Neural cell (in vitro differentiated cells): Measurements from ENCODE around the gene LRRC3. TPM values are rescaled to one million over a fixed set of nuclear protein-coding genes. Genes with fewer than 3 reads are reported as not detected.

ENCODE experiments used
- H2AFZ ChIP-seq: fragments of 200-600, 300-800 bp; sonication (generic), shearing (Covaris generic); 2 replicates; pipeline ENCODE4 v1.6.0; 2014; ENCODE audit warnings: low read depth, mild to moderate bottlenecking, antibody characterized with exemption, low read length, moderate library complexity
- H3F3A ChIP-seq: fragments of 200-600 bp; shearing (Covaris generic); 2 replicates; pipeline ENCODE4 v1.6.1; 2016; ENCODE audit warnings: mild to moderate bottlenecking, moderate library complexity, mixed read lengths, antibody characterized with exemption, low read length; ENCODE audit not compliant: insufficient read depth, poor library complexity, severe bottlenecking
- H3K27ac ChIP-seq: fragments of 200-600, 300-800 bp; sonication (generic), shearing (Covaris generic); 2 replicates; pipeline ENCODE4 v1.5.1; 2014; ENCODE audit warnings: mild to moderate bottlenecking, low read length, moderate library complexity
- H3K27me3 ChIP-seq: fragments of 300-800, 200-600 bp; sonication (generic), shearing (Covaris generic); 2 replicates; pipeline ENCODE4 v1.6.0; 2014; ENCODE audit warnings: mild to moderate bottlenecking, low read depth, low read length, moderate library complexity; ENCODE audit not compliant: insufficient read depth
- H3K36me3 ChIP-seq: fragments of 300-800, 200-600 bp; sonication (generic), shearing (Covaris generic); 2 replicates; pipeline ENCODE4 v1.5.1; 2014; ENCODE audit warnings: mild to moderate bottlenecking, antibody characterized with exemption, low read length, moderate library complexity; ENCODE audit not compliant: insufficient read depth
- H3K4me2 ChIP-seq: fragments of 300-800, 200-600 bp; sonication (generic), shearing (Covaris generic); 2 replicates; pipeline ENCODE4 v1.6.0; 2014; ENCODE audit warnings: mild to moderate bottlenecking, low read length
- H3K4me3 ChIP-seq: fragments of 300-800, 200-600 bp; sonication (generic), shearing (Covaris generic); 2 replicates; pipeline ENCODE4 v1.5.1; 2014; ENCODE audit warnings: mild to moderate bottlenecking, low read length, moderate library complexity
- H3K79me2 ChIP-seq: fragments of 200-600 bp; shearing (Covaris generic); replicated peaks from 2 replicates; pipeline ENCODE4 v1.6.0; 2014; ENCODE audit warnings: mild to moderate bottlenecking, low read length, moderate library complexity; ENCODE audit not compliant: insufficient read depth
- H3K9ac ChIP-seq: fragments of 300-800, 200-600 bp; sonication (generic), shearing (Covaris generic); 2 replicates; pipeline ENCODE4 v1.6.1; 2016; ENCODE audit warnings: mild to moderate bottlenecking, low read length, mixed read lengths
- H3K9me2 ChIP-seq: fragments of 200-600 bp; shearing (Covaris generic); 2 replicates; pipeline ENCODE4 v1.6.1; 2016; ENCODE audit warnings: mild to moderate bottlenecking, low read length, mixed read lengths; ENCODE audit not compliant: insufficient read depth
- H3K9me3 ChIP-seq: fragments of 200-600, 300-800 bp; sonication (generic), shearing (Covaris generic); 2 replicates; pipeline ENCODE4 v1.6.1; 2016; ENCODE audit warnings: mild to moderate bottlenecking, mixed run types, low read length, moderate library complexity, mixed read lengths
- H4K20me1 ChIP-seq: fragments of 200-600 bp; shearing (Covaris generic); 2 replicates; pipeline ENCODE4 v1.6.1; 2016; ENCODE audit warnings: mild to moderate bottlenecking, mixed run types; ENCODE audit not compliant: insufficient read depth
- EP300 ChIP-seq: fragments of 450-650 bp; conservative IDR thresholded peaks from 2 replicates; pipeline ENCODE4 v1.6.1; 2014; ENCODE audit warnings: antibody characterized with exemption, mild to moderate bottlenecking, moderate library complexity; ENCODE audit not compliant: poor library complexity, severe bottlenecking
- EZH2 ChIP-seq: fragments of 200-600, 300-800 bp; shearing (Covaris generic), sonication (generic); IDR thresholded peaks from 2 replicates; pipeline ENCODE4 v1.6.1; 2014; ENCODE audit warnings: antibody characterized with exemption, low read length, borderline replicate concordance, mild to moderate bottlenecking; ENCODE audit not compliant: insufficient read depth, poor library complexity, severe bottlenecking
- MXI1 ChIP-seq: fragments of 450-650 bp; conservative IDR thresholded peaks from 2 replicates; pipeline ENCODE4 v1.6.1; 2014; ENCODE audit warnings: antibody characterized with exemption, mild to moderate bottlenecking; ENCODE audit not compliant: poor library complexity, severe bottlenecking
- POLR2AphosphoS5 ChIP-seq: IDR thresholded peaks from 2 replicates; pipeline ENCODE4 v1.6.1; 2012
- RAD21 ChIP-seq: fragments of 450-650 bp; conservative IDR thresholded peaks from 2 replicates; pipeline ENCODE4 v1.6.1; 2014; ENCODE audit warnings: antibody characterized with exemption, mild to moderate bottlenecking, moderate library complexity
- SMC3 ChIP-seq: fragments of 450-650 bp; conservative IDR thresholded peaks from 2 replicates; pipeline ENCODE4 v1.6.1; 2014; ENCODE audit warnings: antibody characterized with exemption, mild to moderate bottlenecking, moderate library complexity; ENCODE audit not compliant: poor library complexity
- TAF1 ChIP-seq: IDR thresholded peaks from 2 replicates; pipeline ENCODE4 v1.6.1; 2012; ENCODE audit warnings: low read depth
- polyA plus RNA-seq: library from polyadenylated mRNA; depleted of rRNA; stranded (reverse); fragments of >200 nt; gene quantifications from 2 replicates; pipeline ENCODE4 v1.2.3, GENCODE V29; 2014
- TF ChIP-seq, protein P1 (sequence below): IDR thresholded peaks from 2 replicates; pipeline ENCODE4 v1.6.1; 2012; ENCODE audit warnings: borderline replicate concordance
- TF ChIP-seq, protein P2 (sequence below): fragments of 450-650 bp; IDR thresholded peaks from 2 replicates; pipeline ENCODE4 v1.5.1; 2014; ENCODE audit warnings: antibody characterized with exemption, mild to moderate bottlenecking, moderate library complexity; ENCODE audit not compliant: poor library complexity, severe bottlenecking

Gene LRRC3
- polyA plus RNA-seq, 1 donor from 2014 or later, result 3.8 TPM

DNA sequence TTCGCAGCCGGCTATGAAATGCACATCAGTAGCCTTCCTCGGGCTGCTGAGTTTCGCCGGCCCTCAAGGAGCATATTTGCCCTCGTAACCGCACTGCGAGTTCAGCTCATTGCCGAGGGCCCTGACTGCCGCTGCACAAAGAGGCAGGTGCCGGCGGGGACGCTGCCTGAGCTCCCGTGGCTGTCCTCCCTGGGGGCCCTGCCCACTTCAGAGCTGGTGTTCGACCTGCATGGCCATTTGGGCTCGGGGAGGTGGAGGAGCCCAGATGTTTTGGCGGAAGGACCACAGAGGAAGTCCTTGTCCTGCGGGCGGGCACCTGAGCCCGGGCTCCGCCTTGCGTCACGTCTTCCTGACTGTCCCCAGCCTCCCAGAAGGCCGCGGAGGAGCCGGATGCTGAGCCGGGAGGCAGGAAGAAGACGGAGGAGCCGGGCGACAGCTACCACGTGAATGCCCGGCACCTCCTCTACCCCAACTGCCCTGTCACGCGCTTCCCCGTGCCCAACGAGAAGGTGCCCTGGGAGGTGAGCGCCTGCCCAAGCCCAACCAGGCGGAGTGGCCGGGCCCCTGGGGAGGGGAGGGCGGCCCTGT lies 29.9 kb upstream of the LRRC3 start:
- H3K79me2 ChIP-seq, result no peaks in the 10 kb centered on the region
- no peaks in the 10 kb centered on the region for H3K9me3 ChIP-seq
- no peaks in the 10 kb centered on the region for H3K27me3 ChIP-seq
- TF ChIP-seq RAD21 (no peak), EP300 (no peak), SMC3 (no peak), POLR2AphosphoS5 (no peak), TAF1 (no peak), MXI1 (no peak), EZH2 (no peak)
- TF ChIP-seq, protein P1, sequence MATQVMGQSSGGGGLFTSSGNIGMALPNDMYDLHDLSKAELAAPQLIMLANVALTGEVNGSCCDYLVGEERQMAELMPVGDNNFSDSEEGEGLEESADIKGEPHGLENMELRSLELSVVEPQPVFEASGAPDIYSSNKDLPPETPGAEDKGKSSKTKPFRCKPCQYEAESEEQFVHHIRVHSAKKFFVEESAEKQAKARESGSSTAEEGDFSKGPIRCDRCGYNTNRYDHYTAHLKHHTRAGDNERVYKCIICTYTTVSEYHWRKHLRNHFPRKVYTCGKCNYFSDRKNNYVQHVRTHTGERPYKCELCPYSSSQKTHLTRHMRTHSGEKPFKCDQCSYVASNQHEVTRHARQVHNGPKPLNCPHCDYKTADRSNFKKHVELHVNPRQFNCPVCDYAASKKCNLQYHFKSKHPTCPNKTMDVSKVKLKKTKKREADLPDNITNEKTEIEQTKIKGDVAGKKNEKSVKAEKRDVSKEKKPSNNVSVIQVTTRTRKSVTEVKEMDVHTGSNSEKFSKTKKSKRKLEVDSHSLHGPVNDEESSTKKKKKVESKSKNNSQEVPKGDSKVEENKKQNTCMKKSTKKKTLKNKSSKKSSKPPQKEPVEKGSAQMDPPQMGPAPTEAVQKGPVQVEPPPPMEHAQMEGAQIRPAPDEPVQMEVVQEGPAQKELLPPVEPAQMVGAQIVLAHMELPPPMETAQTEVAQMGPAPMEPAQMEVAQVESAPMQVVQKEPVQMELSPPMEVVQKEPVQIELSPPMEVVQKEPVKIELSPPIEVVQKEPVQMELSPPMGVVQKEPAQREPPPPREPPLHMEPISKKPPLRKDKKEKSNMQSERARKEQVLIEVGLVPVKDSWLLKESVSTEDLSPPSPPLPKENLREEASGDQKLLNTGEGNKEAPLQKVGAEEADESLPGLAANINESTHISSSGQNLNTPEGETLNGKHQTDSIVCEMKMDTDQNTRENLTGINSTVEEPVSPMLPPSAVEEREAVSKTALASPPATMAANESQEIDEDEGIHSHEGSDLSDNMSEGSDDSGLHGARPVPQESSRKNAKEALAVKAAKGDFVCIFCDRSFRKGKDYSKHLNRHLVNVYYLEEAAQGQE, result no peak
- TF ChIP-seq, protein P2, sequence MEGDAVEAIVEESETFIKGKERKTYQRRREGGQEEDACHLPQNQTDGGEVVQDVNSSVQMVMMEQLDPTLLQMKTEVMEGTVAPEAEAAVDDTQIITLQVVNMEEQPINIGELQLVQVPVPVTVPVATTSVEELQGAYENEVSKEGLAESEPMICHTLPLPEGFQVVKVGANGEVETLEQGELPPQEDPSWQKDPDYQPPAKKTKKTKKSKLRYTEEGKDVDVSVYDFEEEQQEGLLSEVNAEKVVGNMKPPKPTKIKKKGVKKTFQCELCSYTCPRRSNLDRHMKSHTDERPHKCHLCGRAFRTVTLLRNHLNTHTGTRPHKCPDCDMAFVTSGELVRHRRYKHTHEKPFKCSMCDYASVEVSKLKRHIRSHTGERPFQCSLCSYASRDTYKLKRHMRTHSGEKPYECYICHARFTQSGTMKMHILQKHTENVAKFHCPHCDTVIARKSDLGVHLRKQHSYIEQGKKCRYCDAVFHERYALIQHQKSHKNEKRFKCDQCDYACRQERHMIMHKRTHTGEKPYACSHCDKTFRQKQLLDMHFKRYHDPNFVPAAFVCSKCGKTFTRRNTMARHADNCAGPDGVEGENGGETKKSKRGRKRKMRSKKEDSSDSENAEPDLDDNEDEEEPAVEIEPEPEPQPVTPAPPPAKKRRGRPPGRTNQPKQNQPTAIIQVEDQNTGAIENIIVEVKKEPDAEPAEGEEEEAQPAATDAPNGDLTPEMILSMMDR, result no peak
- H3K27ac ChIP-seq, result no peak overlapping the region
- no peaks in the 10 kb centered on the region for H3F3A ChIP-seq
- no peak overlapping the region for H3K4me2 ChIP-seq
- no peaks in the 10 kb centered on the region for H4K20me1 ChIP-seq
- no peaks in the 10 kb centered on the region for H3K36me3 ChIP-seq
- no peak overlapping the region for H3K4me3 ChIP-seq
- H2AFZ ChIP-seq, result no peak overlapping the region
- H3K9ac ChIP-seq, result no peak overlapping the region
- no peaks in the 10 kb centered on the region for H3K9me2 ChIP-seq

DNA sequence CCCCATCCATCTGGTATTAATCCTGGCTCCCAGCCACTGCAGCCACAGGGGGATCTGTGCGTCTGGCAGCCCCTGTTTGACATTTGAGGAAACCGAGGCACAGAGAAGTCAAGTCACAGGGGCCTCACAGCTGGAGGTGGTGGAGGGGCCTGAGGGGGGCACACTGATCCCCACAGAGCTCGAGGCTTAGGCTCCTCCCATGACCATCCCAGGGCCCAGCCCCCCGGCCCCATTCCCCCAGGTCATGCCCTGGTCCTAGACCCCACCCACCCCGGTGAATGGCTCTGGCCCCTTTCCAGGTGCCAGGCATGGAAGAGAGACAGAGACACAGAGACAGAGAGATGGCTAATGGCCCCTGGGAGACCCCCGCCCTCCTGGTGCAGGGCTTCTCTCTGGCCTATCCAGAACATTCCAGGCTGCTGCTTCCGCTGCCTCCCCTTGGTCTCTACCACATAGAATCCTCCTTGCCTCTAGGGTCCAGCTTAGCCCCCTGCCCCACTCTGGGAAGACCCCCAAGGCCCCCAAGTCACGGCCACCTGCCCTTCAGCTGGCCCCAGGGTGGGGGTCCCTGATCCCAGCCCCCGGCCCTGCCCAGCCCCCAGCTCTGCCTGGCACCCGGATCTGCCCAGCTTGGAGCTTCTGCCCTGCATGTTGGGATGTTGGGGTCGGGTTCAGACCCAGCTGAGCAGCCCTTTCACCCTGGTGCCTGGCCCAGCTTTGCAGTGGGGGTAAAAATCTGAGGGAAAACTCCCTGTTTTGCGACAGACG lies 29.2 kb upstream of the LRRC3 start:
- TF ChIP-seq EP300 (no peak), RAD21 (no peak), TAF1 (no peak), POLR2AphosphoS5 (no peak), EZH2 (no peak), SMC3 (no peak), MXI1 (no peak)
- TF ChIP-seq, protein P1, result no peak
- TF ChIP-seq, protein P2, result no peak
- Histone ChIP-seq H3K36me3 (no peaks in the 10 kb centered on the region), H3K79me2 (no peaks in the 10 kb centered on the region), H3K9me2 (no peaks in the 10 kb centered on the region), H3K9me3 (no peaks in the 10 kb centered on the region), H3K9ac (no peak overlapping the region), H3K4me3 (no peak overlapping the region), H3K27ac (no peak overlapping the region), H2AFZ (no peak overlapping the region), H4K20me1 (no peaks in the 10 kb centered on the region), H3F3A (no peaks in the 10 kb centered on the region), H3K4me2 (no peak overlapping the region), H3K27me3 (no peaks in the 10 kb centered on the region)
